Suprapubic skin (tissue), 4 donors: Measurements from ENCODE around the gene IL17RC. TPM values are rescaled to one million over a fixed set of nuclear protein-coding genes. Genes with fewer than 3 reads are reported as not detected.
A peak's percentile ranks its signal among the peaks of the same experiment; 100 is the strongest.

Experiments
- DNase-seq, 2 donors: peaks; one replicate each; pipeline ENCODE4 v3.0.0-alpha.2; 2019; ENCODE audit warnings: low spot score in 2 of 2
- H3K27ac ChIP-seq: fragments of 200-600 bp; sonication (generic); one replicate; pipeline ENCODE4 v1.5.1; 2019
- H3K27me3 ChIP-seq: fragments of 200-600 bp; sonication (generic); one replicate; pipeline ENCODE4 v1.5.1; 2019
- H3K36me3 ChIP-seq: fragments of 200-600 bp; sonication (generic); one replicate; pipeline ENCODE4 v1.5.1; 2019
- H3K4me1 ChIP-seq: fragments of 200-600 bp; sonication (generic); one replicate; pipeline ENCODE4 v1.5.1; 2019
- H3K4me3 ChIP-seq: fragments of 200-600 bp; sonication (generic); one replicate; pipeline ENCODE4 v1.5.1; 2019; ENCODE audit warnings: mild to moderate bottlenecking
- H3K9me3 ChIP-seq: fragments of 200-600 bp; sonication (generic); one replicate; pipeline ENCODE4 v1.5.1; 2019
- CTCF ChIP-seq, 2 donors: fragments of 200-600 bp in 1 of 2; fragments of 450-650 bp in 1 of 2; sonication (generic) in 1 of 2; IDR thresholded peaks; one replicate each; pipeline ENCODE4 v1.5.1; 2016 to 2019; ENCODE audit warnings: antibody characterized with exemption in 2 of 2, mild to moderate bottlenecking in 1 of 2, moderate library complexity in 1 of 2
- EP300 ChIP-seq: sonication (generic); formaldehyde crosslinking; IDR thresholded peaks from one replicate; pipeline ENCODE4 v1.6.1; 2017; ENCODE audit warnings: antibody characterized with exemption
- POLR2A ChIP-seq, 2 donors: fragments of 450-650 bp; IDR thresholded peaks; one replicate each; pipeline ENCODE4 v1.6.1; 2017; ENCODE audit warnings: antibody characterized with exemption in 2 of 2, mild to moderate bottlenecking in 2 of 2, moderate library complexity in 2 of 2
- POLR2AphosphoS5 ChIP-seq, 3 donors: sonication (generic); formaldehyde crosslinking; IDR thresholded peaks; one replicate each; pipeline ENCODE4 v1.6.1; 2017; ENCODE audit warnings: antibody characterized with exemption in 3 of 3
- WGBS: methylation state at CpG from one replicate; pipeline ENCODE4 v1.1.5; 2018; 5-methylcytosine and 5-hydroxymethylcytosine counted together
- total RNA-seq, 4 donors: library from RNA; depleted of rRNA; stranded (reverse); fragments of >200 nt; gene quantifications; one replicate each; pipeline ENCODE4 v1.1.0, GENCODE V29; 2016

Gene IL17RC
- total RNA-seq, 4 donors from 2014 or later = 92.5 to 185 (median 137) TPM

DNA sequence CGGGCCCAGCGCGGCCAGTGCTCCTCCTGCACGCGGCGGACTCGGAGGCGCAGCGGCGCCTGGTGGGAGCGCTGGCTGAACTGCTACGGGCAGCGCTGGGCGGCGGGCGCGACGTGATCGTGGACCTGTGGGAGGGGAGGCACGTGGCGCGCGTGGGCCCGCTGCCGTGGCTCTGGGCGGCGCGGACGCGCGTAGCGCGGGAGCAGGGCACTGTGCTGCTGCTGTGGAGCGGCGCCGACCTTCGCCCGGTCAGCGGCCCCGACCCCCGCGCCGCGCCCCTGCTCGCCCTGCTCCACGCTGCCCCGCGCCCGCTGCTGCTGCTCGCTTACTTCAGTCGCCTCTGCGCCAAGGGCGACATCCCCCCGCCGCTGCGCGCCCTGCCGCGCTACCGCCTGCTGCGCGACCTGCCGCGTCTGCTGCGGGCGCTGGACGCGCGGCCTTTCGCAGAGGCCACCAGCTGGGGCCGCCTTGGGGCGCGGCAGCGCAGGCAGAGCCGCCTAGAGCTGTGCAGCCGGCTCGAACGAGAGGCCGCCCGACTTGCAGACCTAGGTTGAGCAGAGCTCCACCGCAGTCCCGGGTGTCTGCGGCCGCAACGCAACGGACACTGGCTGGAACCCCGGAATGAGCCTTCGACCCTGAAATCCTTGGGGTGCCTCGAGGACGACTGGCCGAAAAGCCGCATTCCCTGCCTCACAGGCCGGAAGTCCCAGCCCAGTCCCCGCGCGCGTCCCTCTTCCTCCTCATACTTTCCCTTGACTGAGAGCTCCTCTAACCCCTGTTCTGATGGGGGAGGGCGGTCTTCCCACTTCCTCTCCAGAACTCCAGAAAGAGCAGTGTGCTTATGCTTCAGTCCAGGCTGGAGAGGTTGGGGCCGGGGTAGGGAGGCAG, 1.4 kb upstream of the IL17RC start:
- Histone ChIP-seq H3K4me3 (peak overlapping the region; percentile 62), H3K27me3 (no peaks in the 10 kb centered on the region), H3K36me3 (peaks cover 12% of the 10 kb centered on the region), H3K27ac (peak overlapping the region; percentile 92), H3K9me3 (no peaks in the 10 kb centered on the region), H3K4me1 (peaks cover 63% of the 10 kb centered on the region)
- WGBS = 23% methylated on average over 23 of the region's 99 CpGs
- no peak for TF ChIP-seq EP300
- peak in 1 of 2 donors; percentile 42 for TF ChIP-seq CTCF (IDR thresholded peaks at IDR 0.05)
- TF ChIP-seq POLR2AphosphoS5 (IDR thresholded peaks at IDR 0.05) = no peak
- no peak for TF ChIP-seq POLR2A (IDR thresholded peaks at IDR 0.05)
- peak; percentile 83 to 88 for DNase-seq

- Histone ChIP-seq H3K27me3 (no peaks in the 10 kb centered on the region), H3K4me1 (peaks cover 63% of the 10 kb centered on the region), H3K36me3 (peaks cover 4% of the 10 kb centered on the region), H3K27ac (peak overlapping the region; percentile 92), H3K9me3 (no peaks in the 10 kb centered on the region), H3K4me3 (peak overlapping the region; percentile 62)
- 27% methylated on average over 5 of the region's 7 CpGs for WGBS
- TF ChIP-seq CTCF (IDR thresholded peaks at IDR 0.05) (no peak), POLR2A (IDR thresholded peaks at IDR 0.05) (no peak)
- DNase-seq = no peak
Observed at GRCh38 chr3:9916346-9916733, 558 bp upstream of the IL17RC start.

DNA sequence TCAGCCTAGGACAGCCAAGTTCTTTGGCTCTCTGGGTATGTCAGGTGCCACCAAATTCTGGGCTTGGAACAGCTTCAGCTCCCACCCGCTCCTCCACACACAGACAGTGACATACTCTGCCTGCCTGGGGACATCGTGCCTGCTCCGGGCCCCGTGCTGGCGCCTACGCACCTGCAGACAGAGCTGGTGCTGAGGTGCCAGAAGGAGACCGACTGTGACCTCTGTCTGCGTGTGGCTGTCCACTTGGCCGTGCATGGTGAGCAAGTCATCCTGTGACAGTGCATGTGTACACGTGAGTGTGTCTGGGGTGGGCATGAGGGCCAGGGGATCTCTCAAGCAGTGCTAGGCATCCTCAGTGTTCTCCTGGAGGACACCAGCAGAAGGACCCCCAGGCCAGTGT, 922 bp downstream of the IL17RC start:
- Histone ChIP-seq H3K9me3 (no peaks in the 10 kb centered on the region), H3K4me1 (peaks cover 53% of the 10 kb centered on the region), H3K4me3 (peak overlapping the region; percentile 62), H3K27ac (peak overlapping the region; percentile 92), H3K27me3 (no peaks in the 10 kb centered on the region), H3K36me3 (no peaks in the 10 kb centered on the region)
- no peak for DNase-seq
- TF ChIP-seq EP300 = no peak
- TF ChIP-seq POLR2AphosphoS5 (IDR thresholded peaks at IDR 0.05) = no peak
- no peak for TF ChIP-seq CTCF (IDR thresholded peaks at IDR 0.05)
- no peak for TF ChIP-seq POLR2A (IDR thresholded peaks at IDR 0.05)
- WGBS = no CpG with 5 or more reads among the region's 10 CpGs

- H3K4me1 ChIP-seq = peaks cover 47% of the 10 kb centered on the region
- peak overlapping the region; percentile 62 for H3K4me3 ChIP-seq
- H3K36me3 ChIP-seq = no peaks in the 10 kb centered on the region
Observed at GRCh38 chr3:9918261-9919038, 1.6 kb downstream of the IL17RC start.

More at GRCh38 chr3:9918261-9919038, 1.6 kb downstream of the IL17RC start:
- H3K9me3 ChIP-seq = no peaks in the 10 kb centered on the region
- DNase-seq = no peak
- TF ChIP-seq CTCF (IDR thresholded peaks at IDR 0.05) (no peak), EP300 (no peak), POLR2AphosphoS5 (IDR thresholded peaks at IDR 0.05) (no peak), POLR2A (IDR thresholded peaks at IDR 0.05) (no peak)
- 92% methylated on average over 7 of the region's 8 CpGs for WGBS
- no peaks in the 10 kb centered on the region for H3K27me3 ChIP-seq
- H3K27ac ChIP-seq = no peak overlapping the region
